Stimulated activated CD4-positive, alpha-beta T cell treated with anti-CD3 and anti-CD28 coated beads, TNF-alpha, amount 100 ng/mL, for 1 hour (primary cell): ENCODE data around the gene ARHGAP10.

ENCODE experiments used
- DNase-seq, 3 donors: peaks; one replicate each; pipeline ENCODE4 v3.0.0-alpha.2; 2020; ENCODE audit warnings: low read depth in 3 of 3, low spot score in 1 of 3

ARHGAP10 gene

GRCh38 chr4:148023512-148024181, 291.8 kb downstream of the ARHGAP10 start:
- no peak for DNase-seq

GRCh38 chr4:148025981-148026380, 294.1 kb downstream of the ARHGAP10 start:
- DNase-seq, result no peak

GRCh38 chr4:148027201-148027600, 295.3 kb downstream of the ARHGAP10 start:
- DNase-seq, result no peak

GRCh38 chr4:148029781-148030180, 297.9 kb downstream of the ARHGAP10 start:
- no peak for DNase-seq

GRCh38 chr4:148030193-148030873, 298.4 kb downstream of the ARHGAP10 start:
- no peak for DNase-seq

GRCh38 chr4:148034813-148035212, 302.9 kb downstream of the ARHGAP10 start:
- no peak for DNase-seq

- DNase-seq, result no peak
Measured at GRCh38 chr4:148041606-148042329, 309.9 kb downstream of the ARHGAP10 start.

- no peak for DNase-seq
Measured at GRCh38 chr4:148044089-148044911, 312.4 kb downstream of the ARHGAP10 start.

- no peak for DNase-seq
Measured at GRCh38 chr4:148044912-148045352, 313.0 kb downstream of the ARHGAP10 start.

- no peak for DNase-seq
Measured at GRCh38 chr4:148048598-148048997, 316.7 kb downstream of the ARHGAP10 start.

- DNase-seq, result no peak
Measured at GRCh38 chr4:148051403-148051802, 319.5 kb downstream of the ARHGAP10 start.

GRCh38 chr4:148052448-148052847, 320.6 kb downstream of the ARHGAP10 start:
- DNase-seq, result no peak

GRCh38 chr4:148053298-148054003, 321.6 kb downstream of the ARHGAP10 start:
- DNase-seq, result no peak

- DNase-seq, result no peak
Measured at GRCh38 chr4:148054275-148054674, 322.4 kb downstream of the ARHGAP10 start.

- no peak for DNase-seq
Measured at GRCh38 chr4:148055844-148056243, 324.0 kb downstream of the ARHGAP10 start.

GRCh38 chr4:148056879-148057278, 325.0 kb downstream of the ARHGAP10 start:
- DNase-seq, result peak in 2 of 3 donors; percentile 17 to 19

GRCh38 chr4:148057516-148057915, 325.6 kb downstream of the ARHGAP10 start:
- no peak for DNase-seq

- DNase-seq, result no peak
Measured at GRCh38 chr4:148057984-148058859, 326.3 kb downstream of the ARHGAP10 start.

GRCh38 chr4:148059617-148060180, 327.8 kb downstream of the ARHGAP10 start:
- no peak for DNase-seq
